ENCODE results near the gene KRTAP5-11.
"Not testable (repeated sequence)": the region's sequence is repeated elsewhere in the genome, so short reads cannot be mapped to it uniquely, and the experiment has no call there.

- TF ChIP-seq CTCF (conservative IDR thresholded peaks at IDR 0.05); ZFX (IDR thresholded peaks at IDR 0.05): not testable (repeated sequence)
Measured at GRCh38 chr11:71537977-71538665, 44.6 kb downstream of the KRTAP5-11 start, which contains the start of gene KRTAP5-8.
